ENCODE measurements around the gene PPP2R3A. TPM values are rescaled to one million over a fixed set of nuclear protein-coding genes. Genes with fewer than 3 reads are reported as not detected.

Gene PPP2R3A
- total and polyA plus RNA-seq, 2 of the 13 experiments (the other 11 are each of a cell fraction or from before 2014, with no cell fraction given): 0.07 to 0.12 TPM

DNA sequence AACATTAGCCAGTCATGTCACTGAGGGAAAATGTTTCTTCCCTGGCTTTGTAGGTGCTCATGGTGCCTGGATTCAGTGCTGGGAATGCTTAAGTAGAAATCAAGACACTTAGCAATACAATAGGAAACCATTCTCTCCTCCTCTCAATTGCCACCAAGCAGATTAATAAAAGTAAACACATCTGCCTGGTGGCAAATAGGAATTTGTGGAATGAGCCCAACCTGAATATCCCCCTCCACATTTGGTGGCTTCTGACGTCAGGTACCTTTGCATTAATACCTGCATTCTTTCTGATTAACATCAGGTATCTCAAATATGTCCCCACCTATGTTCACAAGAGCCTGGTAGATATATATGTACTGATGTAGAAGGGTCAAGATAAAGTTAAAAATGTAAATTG lies 42.7 kb downstream of the PPP2R3A start:
- CTCF ChIA-PET (ENCODE audit: low intra/inter-chr PET ratio, low total read pairs): no interaction called here
- no peaks in the 10 kb centered on the region for H3K9me3 ChIP-seq (ENCODE audit: low read length)

More for the DNA sequence above, 42.7 kb downstream of the PPP2R3A start:
- no peak overlapping the region for H3K9ac ChIP-seq (ENCODE audit: insufficient read depth, low read depth, low read length)
- H3K27me3 ChIP-seq (ENCODE audit: control insufficient read depth in 1 of 2, insufficient read depth in 2 of 2, low read length in 2 of 2): no peaks in the 10 kb centered on the region
- no peak overlapping the region for H3K4me3 ChIP-seq (replicated peaks in 1 of 3; ENCODE audit: insufficient read depth in 1 of 3, low read depth in 2 of 3, low read length in 3 of 3)
- TF ChIP-seq ZNF446 (CRISPR knock-in tag; IDR thresholded peaks at IDR 0.05) (no peak), ZFYVE20 (CRISPR knock-in tag; IDR thresholded peaks at IDR 0.05; ENCODE audit: borderline replicate concordance, low read depth) (no peak), KMT2A (CRISPR knock-in tag; IDR thresholded peaks at IDR 0.05) (no peak), ZNF850 (CRISPR knock-in tag; conservative IDR thresholded peaks at IDR 0.05) (no peak), ZNF768 (CRISPR knock-in tag; IDR thresholded peaks at IDR 0.05) (no peak), NFAT5 (CRISPR knock-in tag; IDR thresholded peaks at IDR 0.05) (no peak), SMAD9 (CRISPR knock-in tag; IDR thresholded peaks at IDR 0.05) (no peak), ZNF777 (CRISPR knock-in tag; IDR thresholded peaks at IDR 0.05) (no peak), TRIM24 (CRISPR knock-in tag; IDR thresholded peaks at IDR 0.05) (no peak), TFAP4 (IDR thresholded peaks at IDR 0.05; ENCODE audit: borderline replicate concordance, low read depth) (no peak), ZNF180 (CRISPR knock-in tag; IDR thresholded peaks at IDR 0.05; ENCODE audit: borderline replicate concordance, low read depth) (no peak), ZNF484 (CRISPR knock-in tag; IDR thresholded peaks at IDR 0.05; ENCODE audit: borderline replicate concordance, low read depth) (no peak), ZNF567 (CRISPR knock-in tag; IDR thresholded peaks at IDR 0.05; ENCODE audit: borderline replicate concordance) (no peak), ZNF572 (CRISPR knock-in tag; IDR thresholded peaks at IDR 0.05) (no peak), THAP7 (CRISPR knock-in tag; IDR thresholded peaks at IDR 0.05) (no peak)
- TF ChIP-seq, protein P1, sequence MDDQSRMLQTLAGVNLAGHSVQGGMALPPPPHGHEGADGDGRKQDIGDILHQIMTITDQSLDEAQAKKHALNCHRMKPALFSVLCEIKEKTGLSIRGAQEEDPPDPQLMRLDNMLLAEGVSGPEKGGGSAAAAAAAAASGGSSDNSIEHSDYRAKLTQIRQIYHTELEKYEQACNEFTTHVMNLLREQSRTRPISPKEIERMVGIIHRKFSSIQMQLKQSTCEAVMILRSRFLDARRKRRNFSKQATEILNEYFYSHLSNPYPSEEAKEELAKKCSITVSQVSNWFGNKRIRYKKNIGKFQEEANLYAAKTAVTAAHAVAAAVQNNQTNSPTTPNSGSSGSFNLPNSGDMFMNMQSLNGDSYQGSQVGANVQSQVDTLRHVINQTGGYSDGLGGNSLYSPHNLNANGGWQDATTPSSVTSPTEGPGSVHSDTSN (CRISPR knock-in tag; IDR thresholded peaks at IDR 0.05; ENCODE audit: borderline replicate concordance): no peak
- no peaks in the 10 kb centered on the region for H3K4me1 ChIP-seq (ENCODE audit: insufficient read depth, low read length)
- H2AFZ ChIP-seq (ENCODE audit: low read length): no peak overlapping the region
- in situ Hi-C loops (cut with HindIII; ENCODE audit: extremely low pct_ligation_motif_present, low pct_unique_long_range_greater_than_20kb): no loop called here
- POLR2A ChIA-PET: no interaction called here
- no TSS peak for BruUV-seq (replicated peaks)
- intact Hi-C loops (cut with micrococcal nuclease; ENCODE audit: unreplicated experiment): no loop called here
- no peak for FAIRE-seq
- H3K36me3 ChIP-seq (replicated peaks in 1 of 2; ENCODE audit: control insufficient read depth in 1 of 2, insufficient read depth in 2 of 2, low read length in 2 of 2): no peaks in the 10 kb centered on the region
- DNase-seq (ENCODE audit: low spot score): no peak
- no peak for ATAC-seq
- WGBS (ENCODE audit: low lambda C conversion rate): 0% methylated on average over 1 of the region's 1 CpG
- no peak overlapping the region for H3K27ac ChIP-seq (ENCODE audit: extremely low read length, insufficient read depth, low read length)
- H3K79me2 ChIP-seq (ENCODE audit: insufficient read depth, low read length): no peaks in the 10 kb centered on the region
- no peak overlapping the region for H3K4me2 ChIP-seq (ENCODE audit: low read depth, low read length)
- H4K20me1 ChIP-seq (ENCODE audit: insufficient read depth, low read length): no peaks in the 10 kb centered on the region

Data from HepG2 (cell line).